HL-60 (cell line): ENCODE data around the gene LTA4H.

ENCODE experiments used
- DNase-seq, 2 experiments: peaks; one replicate each; pipeline ENCODE4 v3.0.0-alpha.2; 2010 to 2020; ENCODE audit warnings: low read depth in 1 of 2, low spot score in 1 of 2
- H3K27ac ChIP-seq: fragments of 250-450 bp; sonication (Bioruptor Pico); replicated peaks from 2 replicates; pipeline ENCODE4 v1.5.1; 2020; ENCODE audit warnings: mild to moderate bottlenecking, moderate library complexity
- H3K27me3 ChIP-seq: fragments of 250-450 bp; sonication (Bioruptor Pico); 2 replicates; pipeline ENCODE4 v1.5.1; 2021; ENCODE audit warnings: mild to moderate bottlenecking, moderate library complexity; ENCODE audit not compliant: insufficient read depth, poor library complexity, severe bottlenecking
- H3K4me3 ChIP-seq: replicated peaks from 2 replicates; pipeline ENCODE4 v1.5.1; 2011; ENCODE audit warnings: mild to moderate bottlenecking, control low read depth, low read length; ENCODE audit not compliant: insufficient read depth
- GABPA ChIP-seq: IDR thresholded peaks from 2 replicates; pipeline ENCODE4 v1.6.1; 2012; ENCODE audit warnings: low read depth
- POLR2AphosphoS5 ChIP-seq: IDR thresholded peaks from 2 replicates; pipeline ENCODE4 v1.6.1; 2012; ENCODE audit warnings: low read depth
- SPI1 ChIP-seq: IDR thresholded peaks from 2 replicates; pipeline ENCODE4 v1.6.1; 2012; ENCODE audit warnings: low read depth, mild to moderate bottlenecking, borderline replicate concordance
- TF ChIP-seq, protein P1 (sequence below): IDR thresholded peaks from 2 replicates; pipeline ENCODE4 v1.6.1; 2012; ENCODE audit warnings: low read depth; ENCODE audit not compliant: insufficient replicate concordance
- TF ChIP-seq, protein P2 (sequence below): IDR thresholded peaks from one replicate; pipeline ENCODE4 v1.5.1; 2011; ENCODE audit warnings: low read length, control low read depth, inconsistent platforms; ENCODE audit not compliant: insufficient read depth

The LTA4H gene

DNA sequence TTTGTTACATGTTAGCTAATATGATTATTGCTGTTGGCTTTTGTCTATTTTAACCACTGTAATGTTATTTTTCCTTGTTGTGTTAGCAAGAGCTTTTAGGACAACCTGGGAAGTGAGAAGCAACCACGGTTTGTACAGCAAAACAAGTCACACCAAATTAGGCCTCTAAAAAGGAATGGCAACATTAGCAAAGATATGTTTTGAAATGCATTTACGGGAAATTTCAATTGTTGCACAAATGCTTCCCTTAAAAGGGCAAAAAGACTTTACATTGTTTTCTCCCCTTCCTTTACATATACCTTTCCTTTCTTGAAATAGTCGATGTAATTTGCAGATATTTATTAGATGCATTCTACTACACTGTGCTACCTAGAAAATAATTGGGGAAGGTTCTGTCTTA, 4.1 kb upstream of the LTA4H start:
- TF ChIP-seq, protein P1, sequence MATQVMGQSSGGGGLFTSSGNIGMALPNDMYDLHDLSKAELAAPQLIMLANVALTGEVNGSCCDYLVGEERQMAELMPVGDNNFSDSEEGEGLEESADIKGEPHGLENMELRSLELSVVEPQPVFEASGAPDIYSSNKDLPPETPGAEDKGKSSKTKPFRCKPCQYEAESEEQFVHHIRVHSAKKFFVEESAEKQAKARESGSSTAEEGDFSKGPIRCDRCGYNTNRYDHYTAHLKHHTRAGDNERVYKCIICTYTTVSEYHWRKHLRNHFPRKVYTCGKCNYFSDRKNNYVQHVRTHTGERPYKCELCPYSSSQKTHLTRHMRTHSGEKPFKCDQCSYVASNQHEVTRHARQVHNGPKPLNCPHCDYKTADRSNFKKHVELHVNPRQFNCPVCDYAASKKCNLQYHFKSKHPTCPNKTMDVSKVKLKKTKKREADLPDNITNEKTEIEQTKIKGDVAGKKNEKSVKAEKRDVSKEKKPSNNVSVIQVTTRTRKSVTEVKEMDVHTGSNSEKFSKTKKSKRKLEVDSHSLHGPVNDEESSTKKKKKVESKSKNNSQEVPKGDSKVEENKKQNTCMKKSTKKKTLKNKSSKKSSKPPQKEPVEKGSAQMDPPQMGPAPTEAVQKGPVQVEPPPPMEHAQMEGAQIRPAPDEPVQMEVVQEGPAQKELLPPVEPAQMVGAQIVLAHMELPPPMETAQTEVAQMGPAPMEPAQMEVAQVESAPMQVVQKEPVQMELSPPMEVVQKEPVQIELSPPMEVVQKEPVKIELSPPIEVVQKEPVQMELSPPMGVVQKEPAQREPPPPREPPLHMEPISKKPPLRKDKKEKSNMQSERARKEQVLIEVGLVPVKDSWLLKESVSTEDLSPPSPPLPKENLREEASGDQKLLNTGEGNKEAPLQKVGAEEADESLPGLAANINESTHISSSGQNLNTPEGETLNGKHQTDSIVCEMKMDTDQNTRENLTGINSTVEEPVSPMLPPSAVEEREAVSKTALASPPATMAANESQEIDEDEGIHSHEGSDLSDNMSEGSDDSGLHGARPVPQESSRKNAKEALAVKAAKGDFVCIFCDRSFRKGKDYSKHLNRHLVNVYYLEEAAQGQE = no peak
- Histone ChIP-seq H3K27ac (peak overlapping the region; percentile 42), H3K4me3 (no peak overlapping the region), H3K27me3 (no peaks in the 10 kb centered on the region)
- no peak for DNase-seq

DNA sequence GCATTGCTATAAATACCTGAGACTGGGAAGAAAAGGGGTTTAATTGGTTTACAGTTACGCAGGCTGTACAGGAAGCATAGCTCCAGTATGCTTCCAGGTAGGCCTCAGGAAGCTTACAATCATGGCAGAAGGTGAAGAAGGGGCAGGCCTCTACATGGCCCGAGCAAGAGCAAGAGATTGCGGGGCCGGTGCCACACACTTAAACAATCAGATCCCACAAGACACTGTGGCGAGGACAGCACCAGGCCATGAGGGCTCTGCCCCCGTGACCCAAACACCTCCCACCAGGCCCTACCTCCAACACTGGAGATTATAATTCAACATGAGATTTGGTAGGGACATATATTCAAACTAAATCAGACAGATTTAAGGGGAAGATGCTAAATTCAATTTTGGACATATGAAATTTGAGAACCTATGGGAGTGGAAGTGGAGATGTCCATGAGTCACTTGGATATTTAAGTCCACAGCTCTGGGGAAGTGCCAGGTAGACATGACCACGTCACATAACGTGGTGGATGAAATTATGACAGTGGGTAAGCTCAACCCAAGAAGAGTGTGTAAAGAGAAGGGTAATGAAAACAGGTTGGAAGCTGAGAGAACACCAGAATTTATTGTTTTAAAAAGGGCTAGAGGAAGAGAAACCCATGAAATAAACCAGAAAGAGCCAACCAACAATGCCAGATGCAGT, 1.5 kb upstream of the LTA4H start:
- Histone ChIP-seq H3K27ac (no peak overlapping the region), H3K4me3 (no peak overlapping the region), H3K27me3 (no peaks in the 10 kb centered on the region)
- DNase-seq = no peak
- no peak for TF ChIP-seq SPI1

DNA sequence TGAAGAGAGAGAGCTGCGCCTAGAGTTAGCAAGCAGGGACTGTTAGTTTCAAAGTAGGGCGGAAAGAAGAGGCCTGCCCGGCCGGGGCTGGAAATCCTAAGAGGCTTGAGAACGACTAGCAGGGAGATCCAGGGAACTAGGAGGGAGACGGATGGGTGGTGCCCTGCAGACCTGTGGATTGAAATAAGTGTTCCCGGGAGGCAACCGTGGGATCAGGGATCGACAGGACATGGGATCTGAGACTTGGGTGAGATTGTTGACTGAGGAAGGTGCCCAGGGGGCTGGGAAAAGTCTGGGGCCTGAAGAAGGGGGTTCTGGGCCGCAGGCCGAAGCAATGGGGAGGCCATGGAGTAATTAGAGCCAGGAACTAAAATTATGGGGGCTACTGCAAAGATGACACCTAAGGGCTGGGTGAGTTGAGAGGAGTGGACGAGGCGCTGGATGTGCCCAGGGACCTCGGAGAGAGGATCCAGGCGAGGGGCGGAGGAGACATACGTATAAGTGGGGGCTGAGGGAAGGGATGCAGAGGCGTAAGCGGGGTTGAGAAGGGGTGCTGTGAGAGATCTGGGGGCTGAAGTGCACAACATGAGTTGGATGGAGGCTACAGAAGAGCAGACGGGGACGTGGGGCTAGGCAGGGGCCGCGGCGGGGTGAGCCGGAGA, 635 bp downstream of the LTA4H start:
- DNase-seq = no peak
- no peak for TF ChIP-seq GABPA
- TF ChIP-seq, protein P2, sequence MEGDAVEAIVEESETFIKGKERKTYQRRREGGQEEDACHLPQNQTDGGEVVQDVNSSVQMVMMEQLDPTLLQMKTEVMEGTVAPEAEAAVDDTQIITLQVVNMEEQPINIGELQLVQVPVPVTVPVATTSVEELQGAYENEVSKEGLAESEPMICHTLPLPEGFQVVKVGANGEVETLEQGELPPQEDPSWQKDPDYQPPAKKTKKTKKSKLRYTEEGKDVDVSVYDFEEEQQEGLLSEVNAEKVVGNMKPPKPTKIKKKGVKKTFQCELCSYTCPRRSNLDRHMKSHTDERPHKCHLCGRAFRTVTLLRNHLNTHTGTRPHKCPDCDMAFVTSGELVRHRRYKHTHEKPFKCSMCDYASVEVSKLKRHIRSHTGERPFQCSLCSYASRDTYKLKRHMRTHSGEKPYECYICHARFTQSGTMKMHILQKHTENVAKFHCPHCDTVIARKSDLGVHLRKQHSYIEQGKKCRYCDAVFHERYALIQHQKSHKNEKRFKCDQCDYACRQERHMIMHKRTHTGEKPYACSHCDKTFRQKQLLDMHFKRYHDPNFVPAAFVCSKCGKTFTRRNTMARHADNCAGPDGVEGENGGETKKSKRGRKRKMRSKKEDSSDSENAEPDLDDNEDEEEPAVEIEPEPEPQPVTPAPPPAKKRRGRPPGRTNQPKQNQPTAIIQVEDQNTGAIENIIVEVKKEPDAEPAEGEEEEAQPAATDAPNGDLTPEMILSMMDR = no peak
- no peak for TF ChIP-seq POLR2AphosphoS5
- no peak for TF ChIP-seq SPI1
- TF ChIP-seq, protein P1 = no peak
- H3K4me3 ChIP-seq = peak overlapping the region; percentile 100
- H3K27ac ChIP-seq = peak overlapping the region; percentile 50
- H3K27me3 ChIP-seq = no peaks in the 10 kb centered on the region

DNA sequence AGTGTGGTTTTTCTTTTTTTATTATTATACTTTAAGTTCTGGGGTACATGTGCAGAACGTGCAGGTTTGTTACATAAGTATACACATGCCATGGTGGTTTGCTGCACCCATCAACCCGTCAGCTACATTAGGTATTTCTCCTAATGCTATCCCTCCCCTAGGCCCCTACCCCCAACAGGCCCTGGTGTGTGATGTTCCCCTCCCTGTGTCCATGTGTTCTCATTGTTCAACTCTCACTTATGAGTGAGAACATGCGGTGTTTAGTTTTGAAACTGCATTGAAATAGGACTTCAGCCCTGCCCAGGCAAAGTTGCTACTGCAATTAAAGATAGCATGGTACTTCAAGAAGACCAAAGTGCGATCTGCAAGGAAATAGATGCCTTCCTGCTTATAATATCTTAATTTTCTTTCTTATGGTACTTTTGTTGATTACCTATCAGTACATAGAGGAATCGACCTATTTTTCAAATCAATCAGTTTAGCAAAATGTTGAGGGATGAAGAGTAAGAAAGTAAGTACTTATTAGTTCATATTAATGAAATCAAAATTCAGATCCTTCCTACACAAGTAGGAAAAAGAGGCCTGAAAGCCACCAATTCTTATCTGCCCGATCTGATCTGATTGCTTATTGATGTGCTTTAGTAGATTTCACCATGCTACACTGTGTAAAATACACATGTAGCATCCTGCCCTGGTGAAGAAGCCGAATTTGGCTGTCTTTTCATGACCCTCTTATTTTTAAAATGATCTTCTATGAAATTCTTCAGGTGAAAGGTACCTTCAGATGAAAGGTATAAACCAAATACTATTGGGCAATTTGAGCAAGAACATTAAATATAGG, 1.6 kb downstream of the LTA4H start:
- no peak overlapping the region for H3K27ac ChIP-seq
- no peak for DNase-seq
- H3K4me3 ChIP-seq = peak overlapping the region; percentile 100
- TF ChIP-seq, protein P2 = no peak
- TF ChIP-seq SPI1 (no peak), POLR2AphosphoS5 (no peak), GABPA (no peak)
- TF ChIP-seq, protein P1 = no peak
- H3K27me3 ChIP-seq = no peaks in the 10 kb centered on the region
